ENCODE measurements around the gene RAB43.
A peak's percentile ranks its signal among the peaks of the same experiment; 100 is the strongest.
"Not testable (repeated sequence)": the region's sequence is repeated elsewhere in the genome, so short reads cannot be mapped to it uniquely, and the experiment has no call there.

The RAB43 gene

DNA sequence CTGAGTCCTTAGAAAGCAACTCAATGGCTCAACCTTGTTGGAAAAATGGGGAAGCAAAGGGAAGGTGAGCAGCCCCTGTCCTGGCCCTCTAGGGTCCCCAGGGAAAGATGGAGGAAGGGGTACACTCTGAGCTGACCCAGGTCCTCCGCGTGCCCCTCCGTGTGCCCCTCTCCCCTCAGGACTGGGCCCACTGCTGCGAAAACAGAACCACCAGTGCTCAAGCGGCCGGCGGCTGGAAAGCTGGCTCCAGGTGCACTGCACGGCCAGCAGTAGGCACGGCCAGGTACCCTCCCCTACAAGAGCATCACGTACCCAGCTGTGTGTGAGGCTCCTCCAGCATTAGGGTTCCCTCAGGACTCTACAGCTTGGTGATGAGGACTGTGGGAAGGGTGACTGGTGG lies 26.3 kb downstream of the RAB43 start:
- DNase-seq (ENCODE audit: low read depth, low spot score) = no peak

DNA sequence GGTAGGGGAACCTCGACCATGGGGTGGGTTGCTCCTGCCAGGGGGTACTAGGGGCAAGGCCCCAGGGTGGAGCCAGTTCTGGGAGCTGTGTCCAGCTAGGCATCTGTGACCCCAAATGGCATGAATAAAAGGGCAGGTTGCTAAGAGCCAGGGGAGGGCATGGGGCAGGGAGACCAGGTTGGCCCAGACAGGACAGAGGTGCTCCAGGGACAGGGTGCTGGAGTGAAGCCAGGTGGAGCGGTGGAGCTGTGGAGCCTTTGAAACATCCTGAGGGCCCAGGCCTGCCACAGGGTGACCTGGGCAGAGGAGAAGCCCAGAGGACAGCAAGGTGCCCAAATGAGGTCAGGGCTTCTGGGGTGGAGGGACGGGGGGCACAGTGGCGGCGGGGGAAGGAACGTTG lies 33.3 kb downstream of the RAB43 start:
- DNase-seq (ENCODE audit: low read depth, low spot score) = not testable (repeated sequence)

DNA sequence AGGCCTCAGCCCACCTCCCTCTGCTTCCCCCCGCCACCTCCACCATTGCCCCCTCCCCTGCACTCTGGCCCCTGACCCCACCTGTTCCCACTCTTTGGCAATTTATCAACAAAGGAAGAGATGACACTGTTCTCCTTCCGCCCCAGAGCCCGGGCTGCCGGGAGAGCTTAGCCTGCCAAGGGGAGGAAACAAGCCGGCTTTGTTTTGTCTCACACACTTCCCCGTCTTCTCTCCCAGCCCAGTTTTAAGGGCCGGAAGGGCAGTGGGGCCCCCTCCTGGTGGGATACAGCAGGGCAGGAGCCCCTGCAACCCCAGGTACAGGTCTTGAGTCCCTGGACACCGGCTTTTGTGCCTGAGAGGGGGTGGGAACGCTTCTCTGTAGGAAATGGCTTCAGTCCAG lies 33.7 kb downstream of the RAB43 start:
- peak; percentile 55 for DNase-seq (ENCODE audit: low read depth, low spot score)

DNA sequence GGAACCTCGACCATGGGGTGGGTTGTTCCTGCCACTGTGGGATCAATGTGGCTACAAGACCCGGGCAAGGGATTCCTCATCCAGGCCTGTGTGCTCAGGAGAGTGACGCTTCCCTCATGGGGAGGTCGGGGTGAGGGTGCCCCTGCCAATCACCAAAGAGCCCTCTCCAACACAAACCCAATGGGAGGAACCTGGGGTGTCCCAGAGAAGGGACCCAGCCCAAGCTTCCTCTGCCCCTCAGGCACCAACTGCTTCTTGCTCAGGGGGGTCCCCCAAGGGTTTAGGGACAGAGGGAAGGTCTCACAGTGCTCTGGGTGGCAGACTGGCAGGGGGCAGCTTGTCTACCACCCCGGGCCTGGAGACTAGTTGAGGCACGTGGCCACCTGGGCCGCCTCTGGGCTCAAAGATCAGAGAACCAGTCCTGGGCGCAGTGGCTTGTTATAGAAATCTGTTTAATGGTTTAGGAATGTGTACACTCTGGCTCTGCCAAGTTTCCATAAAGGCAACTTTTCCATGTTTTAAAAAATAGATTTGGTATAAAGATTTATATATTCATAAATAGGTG lies 34.4 kb downstream of the RAB43 start:
- DNase-seq (ENCODE audit: low read depth, low spot score) = peak; percentile 58

DNA sequence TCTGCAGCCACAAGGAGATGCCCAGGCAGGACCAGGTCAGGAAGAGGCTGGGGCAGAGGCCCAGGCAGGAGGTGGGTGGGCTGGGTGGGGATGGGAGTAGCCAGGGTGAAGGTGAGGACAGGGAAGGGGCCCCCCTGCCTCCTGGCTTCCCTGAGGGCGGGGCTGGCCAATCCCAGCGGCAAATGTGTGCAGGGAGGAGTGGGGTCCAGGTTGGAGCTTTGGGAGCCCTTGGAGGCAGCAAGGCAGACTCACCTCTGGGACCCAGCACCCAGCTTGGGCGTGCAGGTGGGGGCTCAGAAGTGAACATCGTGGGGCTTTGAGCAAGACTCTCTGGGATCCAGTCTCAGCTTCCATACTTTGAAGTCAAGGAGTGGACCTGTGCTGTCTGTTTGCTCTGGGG lies 35.8 kb downstream of the RAB43 start:
- no peak for DNase-seq (ENCODE audit: low read depth, low spot score)

DNA sequence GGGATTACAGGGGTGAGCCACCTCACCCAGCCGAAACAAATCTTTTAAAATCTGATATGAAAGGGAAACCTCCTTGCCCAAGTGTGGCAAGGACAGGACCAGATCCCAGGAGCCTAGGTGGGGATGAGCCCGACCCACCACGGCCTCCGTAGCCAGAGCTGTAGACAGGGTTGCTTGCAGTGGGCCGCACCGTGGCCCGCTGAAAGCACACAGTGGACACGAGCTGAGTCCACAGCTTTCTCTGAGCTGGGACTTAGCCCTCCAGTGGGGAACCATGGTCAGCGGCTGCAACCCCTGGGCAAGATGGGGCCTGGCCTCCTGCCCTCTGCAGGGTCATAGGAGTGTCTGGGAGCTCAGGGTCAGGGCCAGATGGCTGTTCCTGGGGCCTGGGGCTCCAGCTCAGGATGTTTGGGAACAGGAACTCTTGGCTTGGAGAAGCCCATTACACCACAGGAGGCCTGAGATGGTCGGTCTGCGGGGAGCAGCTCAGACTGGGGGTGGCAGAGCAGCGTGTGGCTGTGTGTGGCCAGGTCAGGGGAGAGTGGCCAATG lies 36.4 kb downstream of the RAB43 start:
- DNase-seq (ENCODE audit: low read depth, low spot score) = no peak

DNA sequence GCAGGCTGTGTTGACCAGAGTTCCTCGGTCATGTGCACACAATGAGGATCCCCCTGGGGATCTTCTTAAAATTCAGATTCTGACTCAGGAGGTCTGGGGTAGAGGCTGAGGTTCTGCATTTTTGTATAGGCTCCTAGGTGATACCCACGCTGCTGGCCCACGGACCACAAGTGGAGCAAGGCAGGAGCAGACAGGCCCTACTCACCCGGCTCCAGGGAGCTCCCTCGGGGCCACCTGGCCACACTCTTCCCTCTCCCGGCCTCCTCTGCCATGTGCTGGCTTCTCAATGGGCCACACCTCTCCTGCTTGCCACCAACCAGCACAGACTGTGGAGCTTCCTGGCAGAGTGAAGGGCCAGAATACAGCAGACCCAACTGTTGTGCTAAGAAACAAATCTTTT lies 37.1 kb downstream of the RAB43 start:
- DNase-seq (ENCODE audit: low read depth, low spot score) = no peak

DNA sequence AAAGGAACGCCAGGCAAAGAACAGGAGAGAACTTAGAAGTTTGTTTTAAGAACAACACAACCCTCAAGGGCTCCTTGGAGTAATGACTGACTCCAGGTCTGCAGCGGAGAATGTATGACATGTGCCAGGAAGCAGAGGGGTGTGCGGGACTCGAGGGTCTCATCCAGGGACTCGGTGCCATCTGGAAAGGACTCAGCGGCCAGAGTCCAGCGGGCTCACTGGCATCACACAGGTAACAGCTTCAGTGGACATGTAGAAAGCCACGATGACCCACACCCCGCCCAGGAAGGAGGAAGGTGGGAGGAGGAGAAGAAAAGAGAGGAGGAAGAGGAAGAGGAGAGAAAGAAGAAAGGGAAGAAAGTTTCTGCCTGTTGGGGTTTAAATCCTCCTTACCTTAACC lies 39.6 kb downstream of the RAB43 start:
- DNase-seq (ENCODE audit: low read depth, low spot score) = no peak

DNA sequence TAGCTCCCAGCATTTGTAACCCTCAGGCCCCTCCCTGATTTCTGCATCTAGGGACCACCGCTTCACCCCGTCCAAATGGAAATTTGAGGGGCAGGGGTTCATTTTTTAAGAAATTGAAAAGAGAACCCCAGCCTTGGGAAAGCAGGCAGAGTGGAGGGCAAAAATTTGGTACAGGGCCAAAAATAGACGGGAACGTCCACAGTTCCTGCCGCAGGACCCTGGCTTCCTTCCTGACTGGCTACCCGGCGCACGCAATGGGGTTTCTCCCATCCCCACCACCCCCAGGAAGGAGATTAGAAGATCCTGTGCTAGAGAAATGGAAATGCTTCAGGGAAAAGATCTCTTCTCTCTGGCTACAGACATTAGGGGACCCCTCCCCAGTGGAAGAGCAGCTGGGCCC lies 40.1 kb downstream of the RAB43 start:
- DNase-seq (ENCODE audit: low read depth, low spot score) = no peak

DNA sequence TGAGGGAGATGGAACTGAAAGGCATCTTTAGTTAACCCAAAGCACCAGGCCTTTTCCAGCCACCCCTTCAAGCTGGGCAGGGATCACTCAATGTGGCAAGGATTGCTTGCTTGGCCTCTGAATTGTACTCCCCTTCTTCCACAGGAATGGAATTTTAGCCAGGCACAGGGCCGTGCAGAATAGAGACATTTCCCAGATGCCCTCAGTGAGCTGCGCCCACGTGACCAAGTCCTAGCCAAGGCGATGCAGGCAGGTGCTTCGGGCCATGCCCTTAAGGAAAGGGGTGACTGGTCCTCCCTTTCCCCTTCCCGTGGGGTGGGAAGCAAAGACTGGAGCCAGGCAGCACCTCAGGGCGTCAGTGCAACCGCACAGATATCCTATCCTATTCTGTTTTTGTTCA lies 43.1 kb downstream of the RAB43 start:
- no peak for DNase-seq (ENCODE audit: low read depth, low spot score)

DNA sequence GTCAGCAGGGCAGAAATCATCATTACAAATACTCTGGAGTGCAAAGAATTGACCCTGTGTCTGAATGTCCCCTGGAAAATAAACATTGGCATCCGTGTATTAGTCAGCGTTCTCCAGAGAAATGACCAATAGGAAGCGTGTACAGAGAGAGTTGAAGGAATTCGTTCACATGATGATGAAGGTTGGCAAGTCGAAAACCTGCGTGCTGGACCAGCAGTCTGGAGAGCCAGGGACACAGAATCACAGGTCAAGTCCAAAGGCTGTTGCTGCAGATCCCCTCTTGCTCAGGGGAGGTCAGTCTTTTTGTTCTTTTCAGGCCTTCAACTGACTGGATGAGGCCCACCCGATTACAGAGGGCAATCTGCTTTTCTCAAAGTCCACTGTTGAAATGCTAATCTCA lies 44.4 kb downstream of the RAB43 start:
- DNase-seq (ENCODE audit: low read depth, low spot score) = no peak

DNA sequence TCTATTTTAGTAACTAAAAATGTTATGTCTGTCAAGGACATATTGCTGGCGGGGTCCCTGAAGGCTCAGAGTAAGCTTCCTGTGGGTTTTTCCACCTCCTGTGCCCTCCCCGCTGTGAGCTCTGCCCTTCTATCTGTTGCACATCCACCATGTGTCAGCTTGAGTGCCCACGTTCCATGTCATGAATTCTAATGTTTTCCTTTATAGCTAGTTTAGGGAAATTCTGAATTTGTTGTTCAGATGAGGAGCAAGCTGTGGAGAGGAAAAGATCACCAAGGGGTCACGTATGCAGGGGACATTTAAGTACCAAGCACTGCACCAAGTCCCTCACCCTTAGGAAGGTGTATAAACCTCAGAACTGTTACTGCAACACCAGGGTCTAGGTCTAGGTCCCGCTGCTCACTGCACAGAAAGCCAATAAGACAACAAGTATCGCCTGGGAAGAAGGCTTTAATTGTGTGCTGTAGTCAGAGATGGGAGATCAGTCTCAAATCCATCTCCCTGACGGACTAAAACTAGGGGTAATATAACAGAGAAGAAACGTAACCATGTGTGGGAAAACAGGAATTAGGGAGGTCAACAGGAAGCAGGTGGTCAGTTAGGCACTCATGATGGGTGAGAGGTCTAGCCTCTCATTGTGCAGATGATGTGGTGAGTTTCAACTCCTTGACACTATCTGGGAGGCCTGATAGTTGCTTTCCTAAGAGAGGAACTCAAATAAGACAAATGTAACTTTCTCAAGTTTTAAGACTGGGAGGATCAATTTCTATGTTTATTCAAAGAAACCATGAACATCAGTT lies 51.3 kb downstream of the RAB43 start:
- no peak for DNase-seq (ENCODE audit: low read depth, low spot score)

DNA sequence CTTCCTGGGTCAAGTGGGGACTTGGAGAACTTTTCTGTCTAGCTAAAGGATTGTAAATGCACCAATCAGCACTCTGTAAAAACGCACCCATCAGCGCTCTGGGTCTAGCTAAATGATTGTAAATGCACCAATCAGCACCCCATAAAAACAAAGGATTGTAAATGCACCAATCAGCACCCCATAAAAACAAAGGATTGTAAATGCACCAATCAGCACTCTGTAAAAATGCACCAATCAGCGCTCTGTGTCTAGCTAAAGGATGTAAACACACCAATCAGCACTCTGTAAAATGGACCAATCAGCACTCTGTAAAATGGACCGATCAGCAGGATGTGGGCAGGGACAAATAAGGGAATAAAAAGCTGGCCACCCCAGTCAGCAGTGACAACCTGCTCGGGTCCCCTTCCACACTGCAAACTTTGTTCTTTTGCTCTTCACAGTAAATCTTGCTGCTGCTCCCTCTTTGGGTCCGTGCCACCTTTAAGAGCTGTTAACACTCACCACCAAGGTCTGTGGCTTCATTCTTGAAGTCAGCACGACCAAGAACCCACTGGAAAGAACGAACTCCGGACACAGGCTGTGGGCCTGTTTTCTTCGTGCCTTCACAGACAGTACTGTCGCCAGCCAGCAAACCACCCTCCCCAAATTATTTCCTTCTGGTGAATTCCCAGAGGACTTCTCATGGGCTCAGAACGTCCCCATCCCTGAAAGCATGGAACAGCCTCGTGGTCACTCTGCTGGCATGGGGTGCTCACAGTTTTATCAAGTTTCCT lies 52.1 kb downstream of the RAB43 start:
- not testable (repeated sequence) for DNase-seq (ENCODE audit: low read depth, low spot score)

DNA sequence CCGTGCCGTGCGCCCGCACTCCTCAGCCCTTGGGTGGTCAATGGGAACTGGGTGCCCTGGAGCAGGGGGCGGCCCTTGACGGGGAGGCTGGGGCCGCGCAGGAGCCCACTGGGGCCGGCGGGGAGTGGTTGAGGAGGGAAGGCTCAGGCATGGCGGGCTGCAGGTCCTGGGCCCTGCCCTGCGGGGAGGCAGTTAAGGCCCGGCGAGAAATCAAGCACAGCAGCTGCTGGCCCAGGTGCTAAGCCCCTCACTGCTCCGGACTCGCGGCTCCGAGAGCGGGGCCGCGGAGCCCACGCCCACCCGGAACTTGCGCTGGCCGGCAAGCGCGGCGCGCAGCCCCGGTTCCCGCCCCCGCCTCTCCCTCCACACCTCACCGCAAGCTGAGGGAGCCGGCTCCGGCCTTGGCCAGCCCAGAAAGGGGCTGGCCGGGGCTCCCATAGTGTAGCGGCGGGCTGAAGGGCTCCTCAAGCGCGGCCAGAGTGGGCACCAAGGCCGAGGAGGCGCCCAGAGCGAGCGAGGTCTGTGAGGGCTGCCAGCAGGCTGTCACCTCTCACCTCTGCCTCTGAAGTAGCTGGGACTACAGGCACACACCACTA lies 53.2 kb downstream of the RAB43 start:
- peak; percentile 39 for DNase-seq (ENCODE audit: low read depth, low spot score)

DNA sequence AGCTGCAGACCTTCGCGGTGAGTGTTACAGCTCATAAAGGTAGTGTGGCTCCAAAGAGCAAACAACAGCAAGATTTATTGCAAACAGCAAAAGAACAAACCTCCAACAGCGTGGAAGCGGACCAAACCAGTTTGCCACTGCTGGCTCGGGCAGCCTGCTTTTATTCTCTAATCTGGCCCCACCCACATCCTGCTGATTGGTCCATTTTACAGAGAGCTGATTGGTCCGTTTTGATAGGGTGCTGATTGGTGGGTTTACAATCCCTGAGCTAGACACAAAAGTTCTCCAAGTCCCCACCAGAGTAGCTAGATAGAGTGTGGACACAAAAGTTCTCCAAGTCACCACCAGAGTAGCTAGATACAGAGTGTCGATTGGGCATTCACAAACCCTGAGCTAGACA lies 53.9 kb downstream of the RAB43 start:
- DNase-seq (ENCODE audit: low read depth, low spot score) = not testable (repeated sequence)

DNA sequence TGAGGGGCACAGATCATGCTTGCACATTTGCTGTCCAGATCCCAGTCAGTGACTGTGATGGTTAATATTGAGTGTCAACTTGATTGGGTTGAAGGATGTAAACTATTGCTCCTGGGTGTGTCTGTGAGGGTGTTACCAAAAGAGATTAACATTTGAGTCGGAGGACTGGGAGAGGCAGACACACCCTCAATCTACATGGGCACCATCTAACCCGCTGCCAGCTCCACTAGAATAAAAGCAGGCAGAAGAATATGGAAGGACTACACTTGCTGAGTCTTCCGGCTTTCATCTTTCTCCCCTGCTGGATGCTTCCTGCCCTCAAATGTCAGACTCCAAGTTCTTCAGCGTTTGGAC lies 55.9 kb downstream of the RAB43 start:
- DNase-seq (ENCODE audit: low read depth, low spot score) = no peak

DNA sequence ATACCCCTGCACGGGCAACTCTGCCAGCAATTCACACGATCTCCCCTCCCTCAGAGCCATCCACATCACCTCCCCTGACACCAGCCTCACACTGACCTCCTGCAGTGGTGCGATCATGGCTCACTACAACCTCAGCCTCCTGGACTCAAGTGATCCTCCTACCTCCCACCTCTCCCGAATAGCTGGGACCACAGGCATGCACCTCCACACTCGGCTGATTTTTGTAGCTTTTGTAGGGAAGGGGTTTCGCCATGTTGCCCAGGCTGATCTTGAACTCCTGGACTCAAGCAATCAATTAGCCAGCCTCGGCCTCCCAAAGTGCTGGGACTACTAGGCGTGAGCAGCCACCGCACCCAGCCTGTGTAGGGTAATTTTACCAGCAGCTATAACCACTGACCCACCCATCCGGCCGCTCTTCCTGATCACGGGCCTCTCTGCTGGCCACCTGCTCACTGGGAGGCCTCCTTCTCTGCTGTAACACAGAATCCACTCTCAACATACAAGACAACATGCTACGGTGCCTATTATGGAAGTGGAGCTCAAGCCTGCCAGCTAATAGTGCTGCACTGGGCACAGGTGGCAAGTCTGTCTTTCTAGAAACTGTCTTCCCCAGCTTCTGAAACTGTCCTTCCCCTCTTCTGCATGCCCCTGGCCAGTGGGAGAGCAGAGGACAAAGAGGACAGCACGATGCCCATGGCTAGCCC lies 56.4 kb downstream of the RAB43 start:
- no peak for DNase-seq (ENCODE audit: low read depth, low spot score)

DNA sequence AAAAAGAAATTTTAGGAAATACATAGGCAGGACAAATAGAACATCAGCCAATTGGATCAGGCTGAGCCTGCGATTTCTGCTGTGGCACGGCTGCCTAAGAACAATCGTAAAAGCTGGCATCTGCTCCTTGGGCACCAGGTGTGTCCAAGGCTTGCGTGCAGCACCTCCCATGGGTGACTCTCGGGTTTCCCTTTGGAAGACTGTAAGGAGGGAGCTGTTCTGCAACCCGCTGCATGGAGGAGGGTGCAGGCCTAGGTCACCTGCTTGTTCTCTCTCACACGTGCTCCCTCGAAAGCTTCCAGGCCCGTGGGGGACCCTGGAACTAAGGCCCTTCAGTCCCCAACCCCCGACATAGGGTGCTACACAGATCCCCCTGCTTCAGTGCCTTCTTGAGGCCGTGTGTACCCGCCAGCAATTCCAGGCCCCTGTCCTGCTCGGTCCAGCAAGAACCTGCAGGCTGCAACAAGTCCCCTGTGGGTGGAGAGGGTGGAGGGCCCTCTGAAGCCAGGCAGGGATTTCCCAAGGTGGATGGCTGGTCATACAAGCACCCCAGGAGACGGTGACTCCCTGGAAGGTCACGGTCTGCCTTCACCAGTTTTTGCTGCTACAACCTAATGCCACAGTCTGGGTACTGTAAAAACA lies 57.6 kb downstream of the RAB43 start:
- DNase-seq (ENCODE audit: low read depth, low spot score) = no peak

DNA sequence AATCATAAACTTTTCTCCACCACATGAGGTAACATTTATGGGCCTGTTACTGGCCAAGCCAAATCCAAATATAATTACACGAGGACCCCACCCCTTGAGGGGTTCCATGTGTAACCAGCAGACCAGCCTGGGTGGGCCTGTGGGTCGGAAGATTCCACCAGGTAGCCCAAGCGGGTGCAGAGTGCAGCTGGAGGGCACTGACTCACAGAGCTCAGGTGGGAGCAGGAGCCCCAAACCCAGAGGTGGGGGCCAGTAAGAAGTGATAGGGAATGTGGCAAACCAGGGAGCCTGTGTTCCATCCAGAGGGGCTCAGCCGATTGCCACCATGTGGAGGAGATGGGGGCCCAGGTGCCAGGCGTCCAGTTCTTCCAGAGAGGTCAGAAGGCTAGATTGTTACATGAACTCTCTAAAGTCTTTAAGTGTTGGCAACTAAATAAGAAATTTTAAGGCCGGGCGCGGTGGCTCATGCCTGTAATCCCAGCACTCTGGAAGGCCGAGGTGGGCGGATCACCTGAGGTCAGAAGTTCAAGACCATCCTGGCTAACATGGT lies 58.4 kb downstream of the RAB43 start:
- no peak for DNase-seq (ENCODE audit: low read depth, low spot score)

DNA sequence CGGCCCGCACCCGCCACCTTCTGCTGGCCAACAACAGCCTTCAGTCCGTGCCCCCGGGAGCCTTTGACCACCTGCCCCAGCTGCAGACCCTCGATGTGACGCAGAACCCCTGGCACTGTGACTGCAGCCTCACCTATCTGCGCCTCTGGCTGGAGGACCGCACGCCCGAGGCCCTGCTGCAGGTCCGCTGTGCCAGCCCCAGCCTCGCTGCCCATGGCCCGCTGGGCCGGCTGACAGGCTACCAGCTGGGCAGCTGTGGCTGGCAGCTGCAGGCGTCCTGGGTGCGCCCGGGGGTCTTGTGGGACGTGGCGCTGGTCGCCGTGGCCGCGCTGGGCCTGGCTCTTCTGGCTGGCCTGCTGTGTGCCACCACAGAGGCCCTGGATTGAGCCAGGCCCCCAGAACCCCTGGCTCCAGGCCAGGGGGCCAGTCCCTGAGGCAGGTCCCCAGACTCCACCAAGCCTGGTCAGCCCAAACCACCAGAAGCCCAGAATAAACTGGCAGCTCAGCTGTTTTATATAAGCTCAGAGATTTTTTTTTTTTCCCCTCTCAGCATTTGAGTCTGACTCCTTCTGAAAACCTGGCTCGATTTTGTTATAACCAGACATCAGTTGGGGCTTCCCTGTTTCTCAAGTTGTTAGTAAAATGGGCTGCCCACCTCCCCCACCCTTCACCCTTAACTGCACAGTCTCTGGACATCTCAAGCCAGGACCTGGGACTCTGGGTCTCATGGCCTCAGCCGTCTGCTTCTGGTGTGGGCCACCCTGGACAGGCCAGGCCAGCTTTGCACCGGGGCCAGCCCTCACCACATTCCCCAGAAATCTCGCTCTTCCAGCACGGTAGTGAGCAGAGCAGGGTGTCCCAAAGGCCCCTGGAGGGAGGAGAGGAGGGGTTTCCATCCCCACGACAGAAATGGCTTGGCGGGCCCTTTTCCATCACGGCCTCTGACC lies 59.4 kb downstream of the RAB43 start:
- DNase-seq (ENCODE audit: low read depth, low spot score) = no peak
